ENCODE measurements around the gene STON2. TPM values are rescaled to one million over a fixed set of nuclear protein-coding genes. Genes with fewer than 3 reads are reported as not detected.

Gene STON2
- total and polyA plus RNA-seq, 8 donors = 0.76 to 4.6 (median 1.8) TPM

DNA sequence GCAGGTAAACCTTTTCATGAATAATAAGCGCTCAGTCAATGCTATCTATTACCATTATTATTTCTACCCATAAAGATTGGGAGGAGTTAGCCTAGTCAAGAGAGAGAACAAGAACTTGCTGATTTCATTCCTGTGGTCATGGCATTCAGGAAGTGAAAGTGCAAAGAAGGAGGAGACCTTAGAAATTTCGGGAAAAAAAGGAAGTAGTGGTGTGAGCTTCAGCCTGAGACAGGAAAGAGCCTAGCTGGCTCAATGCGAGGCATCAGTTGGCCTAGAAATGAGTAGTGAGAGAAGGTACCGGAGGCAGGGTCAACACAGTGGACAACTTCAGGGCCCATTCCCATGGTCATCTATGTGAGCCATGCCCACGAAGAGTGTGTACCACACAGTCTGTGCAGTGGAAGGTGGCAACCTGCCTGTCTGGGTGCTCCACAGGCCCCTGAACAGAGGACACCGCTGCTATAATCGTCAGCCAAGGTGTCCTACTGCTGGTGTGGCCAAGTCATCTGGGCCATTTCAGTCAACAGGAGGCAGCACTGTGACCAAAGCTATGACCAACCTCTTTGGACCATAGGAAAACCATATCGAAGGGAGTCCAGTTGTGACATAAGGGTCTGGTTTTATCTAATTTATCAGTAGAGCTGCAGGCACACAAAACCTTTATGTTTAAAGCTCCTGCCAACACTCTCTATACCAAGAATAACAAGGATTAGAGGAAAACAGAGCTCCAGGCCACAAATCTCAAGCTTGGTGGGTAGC is 16.2 kb upstream of the STON2 start:
- H3K4me1 ChIP-seq = no peaks in the 10 kb centered on the region
- no peak overlapping the region for H3K4me3 ChIP-seq
- no peaks in the 10 kb centered on the region for H3K27me3 ChIP-seq
- FAIRE-seq (no peak), ATAC-seq (peak in 2 of 4 donors; percentile 68 to 72), DNase-seq (no peak)
- intact Hi-C loops (cut with DNase I) = no loop called here
- 89% methylated on average over 8 of the region's 8 CpGs for WGBS, 2 donors
- H3K36me3 ChIP-seq = no peaks in the 10 kb centered on the region
- no peaks in the 10 kb centered on the region for H3K9me3 ChIP-seq
- H3K27ac ChIP-seq = no peak overlapping the region
- TF ChIP-seq, protein P1, sequence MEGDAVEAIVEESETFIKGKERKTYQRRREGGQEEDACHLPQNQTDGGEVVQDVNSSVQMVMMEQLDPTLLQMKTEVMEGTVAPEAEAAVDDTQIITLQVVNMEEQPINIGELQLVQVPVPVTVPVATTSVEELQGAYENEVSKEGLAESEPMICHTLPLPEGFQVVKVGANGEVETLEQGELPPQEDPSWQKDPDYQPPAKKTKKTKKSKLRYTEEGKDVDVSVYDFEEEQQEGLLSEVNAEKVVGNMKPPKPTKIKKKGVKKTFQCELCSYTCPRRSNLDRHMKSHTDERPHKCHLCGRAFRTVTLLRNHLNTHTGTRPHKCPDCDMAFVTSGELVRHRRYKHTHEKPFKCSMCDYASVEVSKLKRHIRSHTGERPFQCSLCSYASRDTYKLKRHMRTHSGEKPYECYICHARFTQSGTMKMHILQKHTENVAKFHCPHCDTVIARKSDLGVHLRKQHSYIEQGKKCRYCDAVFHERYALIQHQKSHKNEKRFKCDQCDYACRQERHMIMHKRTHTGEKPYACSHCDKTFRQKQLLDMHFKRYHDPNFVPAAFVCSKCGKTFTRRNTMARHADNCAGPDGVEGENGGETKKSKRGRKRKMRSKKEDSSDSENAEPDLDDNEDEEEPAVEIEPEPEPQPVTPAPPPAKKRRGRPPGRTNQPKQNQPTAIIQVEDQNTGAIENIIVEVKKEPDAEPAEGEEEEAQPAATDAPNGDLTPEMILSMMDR (IDR thresholded peaks at IDR 0.05) = no peak

DNA sequence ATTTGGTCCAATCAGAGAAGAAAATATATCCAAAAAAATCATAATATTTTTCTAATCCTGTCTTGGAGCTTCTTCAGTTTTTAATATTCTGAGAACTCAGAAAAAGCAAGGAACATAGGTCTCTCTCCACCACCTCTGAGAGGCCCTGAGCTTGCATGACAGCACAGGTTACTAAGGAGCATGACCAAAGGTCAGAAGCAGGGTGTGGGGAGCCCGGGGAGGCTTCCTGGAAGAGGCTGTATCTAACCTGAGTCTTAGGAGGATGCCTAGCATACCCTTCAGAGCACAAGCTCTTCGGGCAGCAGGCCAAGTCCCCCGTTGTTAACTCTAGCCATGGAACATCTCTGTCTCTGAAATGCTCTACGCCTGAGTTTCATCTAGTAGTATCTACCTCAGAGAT is 15.7 kb upstream of the STON2 start:
- Histone ChIP-seq H3K27me3 (no peaks in the 10 kb centered on the region), H3K36me3 (no peaks in the 10 kb centered on the region), H3K4me1 (no peaks in the 10 kb centered on the region), H3K27ac (no peak overlapping the region), H3K9me3 (no peaks in the 10 kb centered on the region), H3K4me3 (no peak overlapping the region)
- 87 to 89% methylated on average over 4 of the region's 4 CpGs for WGBS, 2 donors
- ATAC-seq = no peak
- intact Hi-C loops (cut with DNase I) = no loop called here
- TF ChIP-seq, protein P1 (IDR thresholded peaks at IDR 0.05) = no peak
- no peak for DNase-seq
- FAIRE-seq = no peak

DNA sequence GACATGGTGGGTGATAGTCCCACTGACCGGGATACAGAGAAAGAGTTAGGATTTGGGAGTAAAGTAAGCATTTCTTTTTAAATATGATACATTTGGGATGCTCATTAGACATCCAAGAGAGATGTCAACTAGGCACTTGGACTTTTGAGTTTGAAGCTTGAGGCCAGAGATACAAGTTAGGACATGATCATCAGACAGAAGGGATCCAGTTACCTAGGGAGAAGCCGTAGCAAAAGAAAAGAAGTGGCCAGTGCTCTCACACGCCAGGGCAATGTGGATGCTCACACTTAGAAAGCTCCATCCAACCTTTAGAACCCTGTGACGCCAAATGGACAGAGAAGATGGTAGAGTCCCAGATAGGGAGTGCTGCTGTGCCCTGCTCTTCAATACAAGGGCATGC is 14.0 kb upstream of the STON2 start:
- Histone ChIP-seq H3K27me3 (no peaks in the 10 kb centered on the region), H3K4me3 (no peak overlapping the region), H3K27ac (no peak overlapping the region), H3K36me3 (no peaks in the 10 kb centered on the region), H3K4me1 (no peaks in the 10 kb centered on the region), H3K9me3 (no peaks in the 10 kb centered on the region)
- intact Hi-C loops (cut with DNase I) = no loop called here
- WGBS, 2 donors = 86 to 92% methylated on average over 4 of the region's 4 CpGs
- DNase-seq (no peak), FAIRE-seq (no peak), ATAC-seq (no peak)
- TF ChIP-seq, protein P1 (IDR thresholded peaks at IDR 0.05) = no peak

DNA sequence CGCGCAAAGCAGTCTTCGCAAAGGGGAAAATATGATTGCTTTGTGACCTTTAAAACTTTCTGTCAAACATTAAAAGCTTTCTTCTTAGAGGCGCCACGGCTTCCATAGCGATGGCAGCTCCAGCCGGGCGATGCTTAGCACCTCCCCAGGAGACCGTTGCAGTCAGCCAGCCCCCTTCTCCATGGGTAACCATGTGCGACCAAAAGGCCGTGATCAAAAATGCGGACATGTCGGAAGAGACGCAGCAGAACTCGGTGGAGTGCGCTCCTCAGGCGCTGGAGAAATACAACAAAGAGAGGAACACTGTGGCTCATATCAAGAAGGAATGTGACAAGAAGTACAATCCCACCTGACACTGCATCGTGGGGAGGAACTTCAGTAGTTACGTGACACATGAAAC is 12.7 kb upstream of the STON2 start:
- Histone ChIP-seq H3K4me3 (no peak overlapping the region), H3K36me3 (no peaks in the 10 kb centered on the region), H3K4me1 (no peaks in the 10 kb centered on the region), H3K27me3 (no peaks in the 10 kb centered on the region), H3K27ac (no peak overlapping the region), H3K9me3 (no peaks in the 10 kb centered on the region)
- 80 to 82% methylated on average over 19 of the region's 19 CpGs for WGBS, 2 donors
- DNase-seq = no peak
- no peak for ATAC-seq
- TF ChIP-seq, protein P1 (IDR thresholded peaks at IDR 0.05) = no peak
- no peak for FAIRE-seq
- intact Hi-C loops (cut with DNase I) = no loop called here

DNA sequence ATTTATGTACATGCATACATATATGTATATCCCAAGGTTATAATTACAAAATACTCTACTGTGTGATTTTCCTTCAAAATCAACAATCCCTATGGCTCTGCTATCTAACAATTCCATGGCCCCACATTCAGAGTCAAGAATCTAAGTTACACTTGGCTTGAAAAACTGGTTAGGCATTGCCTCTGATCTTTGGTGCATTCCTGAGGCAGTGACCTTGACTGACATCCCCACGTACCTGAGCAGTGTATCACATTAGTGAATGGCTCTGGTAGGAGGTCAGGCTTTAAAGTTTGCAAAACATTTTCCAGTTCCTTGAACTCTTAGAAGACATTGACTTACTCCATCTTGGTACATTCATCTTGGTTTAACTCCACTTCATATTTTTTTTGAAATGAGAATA is 8.5 kb upstream of the STON2 start:
- no peak overlapping the region for H3K27ac ChIP-seq
- H3K27me3 ChIP-seq = no peaks in the 10 kb centered on the region
- H3K36me3 ChIP-seq = no peaks in the 10 kb centered on the region
- TF ChIP-seq, protein P1 (IDR thresholded peaks at IDR 0.05) = no peak
- intact Hi-C loops (cut with DNase I) = no loop called here
- FAIRE-seq = no peak
- no peak for DNase-seq
- H3K9me3 ChIP-seq = no peaks in the 10 kb centered on the region
- ATAC-seq = no peak
- no peaks in the 10 kb centered on the region for H3K4me1 ChIP-seq
- 17 to 19% methylated on average over 1 of the region's 1 CpG for WGBS, 2 donors
- no peak overlapping the region for H3K4me3 ChIP-seq
